ENCODE results near the gene AKAP9.

DNA sequence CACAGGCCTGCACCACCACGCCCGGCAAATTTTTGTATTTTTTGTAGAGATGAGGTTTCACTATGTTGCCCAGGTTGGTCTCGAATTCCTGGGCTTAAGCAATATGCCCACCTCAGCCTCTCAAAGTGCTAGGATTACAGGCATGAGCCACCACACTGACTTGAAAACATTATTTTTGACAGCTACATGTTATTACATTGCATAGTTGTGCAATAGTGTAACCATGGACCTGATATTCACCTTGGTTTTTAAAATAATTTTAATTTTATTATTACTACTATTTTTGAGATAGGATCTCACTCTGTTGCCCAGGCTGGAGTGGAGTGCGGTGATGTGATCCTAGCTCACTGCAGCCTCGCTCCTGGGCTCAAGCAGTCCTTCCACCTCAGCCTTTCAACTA, 18.4 kb downstream of the AKAP9 start:
- TF ChIP-seq, protein P1, sequence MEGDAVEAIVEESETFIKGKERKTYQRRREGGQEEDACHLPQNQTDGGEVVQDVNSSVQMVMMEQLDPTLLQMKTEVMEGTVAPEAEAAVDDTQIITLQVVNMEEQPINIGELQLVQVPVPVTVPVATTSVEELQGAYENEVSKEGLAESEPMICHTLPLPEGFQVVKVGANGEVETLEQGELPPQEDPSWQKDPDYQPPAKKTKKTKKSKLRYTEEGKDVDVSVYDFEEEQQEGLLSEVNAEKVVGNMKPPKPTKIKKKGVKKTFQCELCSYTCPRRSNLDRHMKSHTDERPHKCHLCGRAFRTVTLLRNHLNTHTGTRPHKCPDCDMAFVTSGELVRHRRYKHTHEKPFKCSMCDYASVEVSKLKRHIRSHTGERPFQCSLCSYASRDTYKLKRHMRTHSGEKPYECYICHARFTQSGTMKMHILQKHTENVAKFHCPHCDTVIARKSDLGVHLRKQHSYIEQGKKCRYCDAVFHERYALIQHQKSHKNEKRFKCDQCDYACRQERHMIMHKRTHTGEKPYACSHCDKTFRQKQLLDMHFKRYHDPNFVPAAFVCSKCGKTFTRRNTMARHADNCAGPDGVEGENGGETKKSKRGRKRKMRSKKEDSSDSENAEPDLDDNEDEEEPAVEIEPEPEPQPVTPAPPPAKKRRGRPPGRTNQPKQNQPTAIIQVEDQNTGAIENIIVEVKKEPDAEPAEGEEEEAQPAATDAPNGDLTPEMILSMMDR (conservative IDR thresholded peaks at IDR 0.05) = no peak
- no peak for TF ChIP-seq EZH2 (IDR thresholded peaks at IDR 0.05; ENCODE audit: low read depth)

Measured in PC-9 (cell line).